Kasumi-1 (cell line): Measurements from ENCODE around the gene TYMS.

Source experiments
- DNase-seq, 2 experiments: peaks; one replicate each; lab custom pipeline; 2025; lab: John Stamatoyannopoulos, UW

The TYMS gene

DNA sequence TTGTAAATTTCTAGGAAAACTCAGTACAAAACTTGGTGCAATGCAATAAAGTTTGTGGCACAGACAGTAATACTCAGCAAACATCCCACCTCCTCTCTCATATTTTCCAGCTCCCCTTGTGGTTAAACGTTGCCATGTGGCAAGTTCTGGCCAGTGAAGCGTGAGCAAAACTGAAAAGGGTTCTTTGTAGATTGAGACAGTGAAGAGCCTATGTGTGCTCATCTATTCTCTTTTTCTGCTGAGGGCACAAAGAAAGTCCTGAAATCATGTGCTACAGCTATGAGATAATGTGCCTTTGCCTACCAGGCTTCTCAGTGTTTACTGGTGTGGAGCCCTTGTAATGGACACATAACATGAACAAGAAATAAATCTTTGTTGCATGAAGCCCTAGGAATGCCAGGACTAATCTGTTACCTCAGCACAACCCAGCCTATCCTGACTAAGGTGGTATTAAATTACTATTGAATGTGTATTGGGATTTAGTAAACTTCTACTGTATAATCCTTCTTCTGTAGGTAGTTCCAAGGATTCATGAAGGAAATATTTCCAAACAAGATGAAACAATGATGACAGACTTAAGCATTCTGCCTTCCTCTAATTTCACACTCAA is 13.0 kb upstream of the TYMS start:
- peak; percentile 20 to 39 for DNase-seq

DNA sequence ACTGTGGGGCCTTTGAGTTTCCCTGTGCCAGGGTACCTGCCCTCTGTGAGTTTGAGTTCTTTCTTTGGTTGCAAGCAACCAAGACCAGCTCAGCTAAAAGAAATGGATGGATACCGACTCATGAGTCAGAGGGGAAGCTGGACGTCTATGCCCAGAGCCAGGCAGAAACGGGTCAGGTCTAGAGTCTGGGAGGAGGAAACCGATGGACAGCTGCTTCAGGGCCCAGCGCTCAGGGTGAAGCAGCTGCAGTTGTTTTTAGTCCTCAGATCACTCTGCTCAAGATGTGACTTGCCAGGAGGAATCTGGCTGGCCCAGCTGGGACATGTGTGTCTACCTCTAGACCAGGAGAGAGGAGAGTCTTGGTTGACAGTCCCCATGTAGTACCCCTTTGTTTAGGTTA is 10.1 kb upstream of the TYMS start:
- no peak for DNase-seq

DNA sequence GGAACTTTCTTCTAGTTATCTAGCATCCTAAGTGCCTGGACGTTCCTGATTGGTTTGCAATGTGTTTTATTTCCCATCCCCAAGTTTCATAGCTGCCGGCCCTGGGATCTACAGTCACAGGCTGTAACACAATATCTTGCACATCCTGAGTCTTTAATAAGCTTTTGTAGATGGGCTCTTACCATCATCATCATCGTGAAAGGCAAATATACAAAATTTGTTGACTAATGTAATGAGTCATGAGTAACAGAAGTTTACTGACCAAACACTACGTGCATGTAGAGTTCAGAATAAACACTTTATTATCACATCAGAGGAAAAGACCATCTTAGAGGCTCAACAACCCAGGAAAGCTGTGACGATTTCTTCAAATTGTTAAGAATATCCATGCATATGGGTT is 8.1 kb upstream of the TYMS start:
- no peak for DNase-seq

DNA sequence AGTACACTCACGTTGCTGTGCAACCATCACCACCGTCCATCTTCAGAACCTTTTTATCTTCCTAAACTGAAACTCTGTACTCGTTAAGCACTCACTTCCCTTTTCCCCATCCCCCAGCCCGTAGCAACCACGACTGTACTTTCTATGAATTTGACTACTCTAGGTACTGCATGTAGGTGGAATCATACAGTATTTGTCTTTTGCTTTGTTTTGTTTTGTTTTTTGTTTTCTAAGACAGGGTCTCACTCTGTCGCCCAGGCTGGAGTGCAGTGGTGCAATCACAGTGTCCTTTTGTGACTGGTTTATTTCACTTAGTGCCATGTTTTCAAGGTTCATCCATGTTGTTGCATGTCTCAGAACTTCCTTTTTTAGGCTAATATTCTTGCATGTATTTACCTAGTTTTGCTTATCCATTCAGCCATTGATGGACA is 7.0 kb upstream of the TYMS start:
- DNase-seq: peak; percentile 79 to 80

DNA sequence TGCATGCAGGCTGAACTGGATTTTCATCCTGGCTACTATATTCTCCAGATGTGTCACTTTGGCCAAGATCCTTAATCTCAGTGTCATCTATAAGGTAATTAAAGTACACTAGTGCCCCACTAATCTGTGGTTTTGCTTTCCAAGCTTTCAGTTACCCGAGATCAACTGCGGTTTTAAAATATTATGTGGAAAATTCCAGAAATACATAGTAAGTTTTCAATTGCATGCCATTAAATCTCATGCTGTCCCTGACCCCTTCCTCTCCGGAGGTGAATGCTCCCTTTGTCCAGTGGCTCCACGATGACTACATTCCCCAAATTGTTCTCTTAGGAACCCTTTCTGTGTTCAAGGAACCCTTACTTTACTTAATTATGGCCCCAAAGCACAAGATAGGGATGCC is 5.3 kb upstream of the TYMS start:
- DNase-seq: no peak

DNA sequence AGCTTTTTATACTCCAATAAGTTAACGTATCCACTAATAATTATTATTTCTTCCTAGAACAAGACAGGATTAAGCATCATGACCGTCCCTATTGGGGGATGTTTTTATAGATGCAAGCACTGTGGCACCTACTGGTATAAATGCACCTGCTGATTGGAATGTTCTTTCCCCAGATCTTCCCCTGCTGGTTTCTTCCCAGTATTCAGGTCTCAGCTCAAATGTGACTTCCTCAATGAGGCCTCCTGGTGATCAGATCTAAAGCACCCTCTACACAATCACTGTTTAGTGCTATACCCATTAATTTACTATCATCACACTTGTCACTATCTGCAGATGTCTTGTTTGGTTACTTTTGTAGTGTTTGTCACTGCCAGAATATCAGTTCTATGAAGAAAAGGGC is 3.9 kb upstream of the TYMS start:
- DNase-seq: peak in 1 of 2 experiments; percentile 15

DNA sequence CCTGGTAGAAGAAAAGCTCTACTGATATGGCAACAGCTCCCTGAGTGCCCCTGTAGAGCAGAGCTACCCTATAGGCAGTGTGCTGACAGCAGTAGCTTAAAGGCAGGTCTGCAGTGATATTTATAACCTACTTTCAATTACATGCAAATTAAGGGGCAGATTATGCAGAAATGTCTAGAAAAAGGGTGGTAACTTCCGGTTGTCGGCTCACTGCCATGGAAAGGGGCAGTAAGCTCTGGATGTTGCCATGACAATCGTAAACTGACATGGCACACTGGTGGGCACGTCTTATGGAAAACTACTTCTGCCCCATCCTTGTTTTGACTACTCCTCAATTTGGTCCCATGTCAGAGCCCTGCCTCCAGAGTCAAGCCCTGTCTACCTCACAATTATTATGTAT is 2.9 kb upstream of the TYMS start:
- DNase-seq: no peak

DNA sequence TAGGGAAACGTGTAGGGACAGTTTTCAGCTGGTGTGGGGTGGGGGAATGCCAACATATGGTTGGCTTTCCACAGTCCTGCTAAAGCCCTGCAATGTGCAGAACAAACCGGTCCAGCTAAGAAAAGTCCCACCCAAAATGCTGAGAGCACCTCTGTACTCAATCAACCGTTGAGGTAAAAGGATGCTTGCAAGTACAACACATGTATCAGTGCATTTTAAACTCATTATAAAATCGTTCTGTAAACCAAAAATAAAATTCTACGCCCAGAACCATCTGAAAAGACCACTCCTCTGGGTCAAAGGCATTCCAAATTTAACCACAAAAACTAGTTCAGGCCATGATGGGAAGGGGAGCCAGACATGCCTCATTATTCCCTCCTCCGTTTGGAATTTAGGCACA is 2.0 kb upstream of the TYMS start:
- DNase-seq: no peak

DNA sequence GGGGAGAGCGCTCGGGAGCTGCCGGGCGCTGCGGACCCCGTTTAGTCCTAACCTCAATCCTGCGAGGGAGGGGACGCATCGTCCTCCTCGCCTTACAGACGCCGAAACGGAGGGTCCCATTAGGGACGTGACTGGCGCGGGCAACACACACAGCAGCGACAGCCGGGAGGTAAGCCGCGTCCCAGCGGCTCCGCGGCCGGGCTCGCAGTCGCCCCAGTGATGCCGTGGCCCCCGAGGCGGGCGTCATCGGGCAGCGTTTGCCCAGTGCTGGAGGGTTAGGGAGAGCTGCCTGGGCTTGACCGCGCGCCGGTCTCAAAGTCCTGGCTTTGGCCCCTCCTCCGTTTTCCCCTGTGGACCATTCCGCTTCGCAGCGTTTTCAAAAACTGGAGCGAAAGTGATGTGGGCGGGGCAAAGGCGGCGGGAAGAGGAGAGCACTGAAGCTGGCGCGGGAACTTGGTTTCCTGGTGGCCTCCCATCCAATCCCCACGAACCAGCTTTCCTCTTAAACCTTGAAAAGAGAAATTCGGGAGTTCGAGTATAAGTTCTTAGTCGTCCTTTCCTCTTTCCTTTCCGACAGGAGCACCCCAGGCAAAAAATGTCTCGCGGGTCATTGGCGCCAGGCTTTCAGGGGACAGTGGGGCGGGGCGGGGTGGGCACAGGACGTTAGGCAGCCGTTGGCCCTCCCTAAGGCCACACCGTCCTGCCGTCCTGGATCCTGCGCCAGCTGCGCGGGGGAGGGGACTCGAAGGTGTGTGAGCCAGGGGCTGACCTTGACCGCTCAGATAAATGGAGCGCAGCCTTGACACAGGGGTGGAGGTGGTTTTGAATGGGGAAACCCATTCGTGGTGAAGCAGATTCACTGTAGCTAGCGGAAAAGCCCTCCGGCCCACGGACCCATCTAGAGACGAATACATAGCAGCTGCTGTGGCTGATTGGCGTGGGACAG is 821 bp downstream of the TYMS start:
- peak; percentile 86 to 91 for DNase-seq

DNA sequence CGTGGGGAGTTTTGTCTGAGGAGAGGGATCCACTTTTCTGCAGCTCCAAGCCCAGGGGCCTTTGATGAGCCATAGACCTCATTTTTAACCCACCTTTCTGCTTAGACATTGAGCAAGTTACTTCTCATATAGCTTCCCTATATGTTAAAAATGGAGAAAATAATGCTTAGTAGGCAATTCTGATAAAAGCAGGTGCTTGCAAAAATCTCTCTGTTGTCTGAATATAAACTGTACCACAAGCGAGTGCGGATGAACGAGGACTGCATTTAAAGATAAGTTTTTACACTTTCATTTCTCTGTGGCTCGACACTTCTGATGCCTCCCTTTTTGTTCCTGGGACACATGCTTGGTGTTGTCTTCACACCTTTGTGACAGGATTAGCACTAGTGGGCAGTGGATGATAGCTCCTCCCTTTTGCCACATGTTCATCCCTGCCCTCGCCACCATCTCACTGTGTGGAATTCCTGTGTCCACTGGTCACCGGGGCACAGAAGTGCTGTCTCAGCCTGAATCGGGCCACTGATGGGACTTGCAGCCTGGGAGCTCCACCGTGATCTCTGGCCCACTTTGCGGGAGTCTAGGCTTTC is 1.6 kb downstream of the TYMS start:
- no peak for DNase-seq

DNA sequence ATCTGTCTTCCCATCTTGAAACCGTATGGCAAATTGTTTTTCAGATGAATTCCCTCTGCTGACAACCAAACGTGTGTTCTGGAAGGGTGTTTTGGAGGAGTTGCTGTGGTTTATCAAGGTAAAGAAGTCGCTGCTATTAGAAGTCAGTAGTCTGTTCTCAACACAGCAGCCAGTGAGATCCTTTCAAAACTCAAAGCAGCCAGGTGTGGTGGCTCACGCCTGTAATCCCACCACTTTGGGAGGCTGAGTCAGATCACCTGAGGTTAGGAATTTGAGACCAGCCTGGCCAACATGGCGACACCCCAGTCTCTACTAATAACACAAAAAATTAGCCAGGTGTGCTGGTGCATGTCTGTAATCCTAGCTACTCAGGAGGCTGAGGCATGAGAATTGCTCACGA is 2.1 kb downstream of the TYMS start:
- no peak for DNase-seq

DNA sequence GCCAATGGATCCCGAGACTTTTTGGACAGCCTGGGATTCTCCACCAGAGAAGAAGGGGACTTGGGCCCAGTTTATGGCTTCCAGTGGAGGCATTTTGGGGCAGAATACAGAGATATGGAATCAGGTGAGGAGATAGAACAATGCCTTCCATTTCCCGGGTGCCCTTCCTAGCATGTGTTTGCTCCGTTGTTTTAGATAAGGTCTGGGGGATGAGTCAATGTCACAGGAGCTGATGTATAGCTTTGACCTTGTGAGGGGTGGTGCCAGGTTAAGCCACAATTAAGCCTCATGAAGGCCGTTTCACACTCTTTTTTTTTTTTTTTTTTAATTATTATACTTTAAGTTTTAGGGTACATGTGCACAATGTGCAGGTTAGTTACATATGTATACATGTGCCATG is 4.7 kb downstream of the TYMS start:
- DNase-seq: no peak

DNA sequence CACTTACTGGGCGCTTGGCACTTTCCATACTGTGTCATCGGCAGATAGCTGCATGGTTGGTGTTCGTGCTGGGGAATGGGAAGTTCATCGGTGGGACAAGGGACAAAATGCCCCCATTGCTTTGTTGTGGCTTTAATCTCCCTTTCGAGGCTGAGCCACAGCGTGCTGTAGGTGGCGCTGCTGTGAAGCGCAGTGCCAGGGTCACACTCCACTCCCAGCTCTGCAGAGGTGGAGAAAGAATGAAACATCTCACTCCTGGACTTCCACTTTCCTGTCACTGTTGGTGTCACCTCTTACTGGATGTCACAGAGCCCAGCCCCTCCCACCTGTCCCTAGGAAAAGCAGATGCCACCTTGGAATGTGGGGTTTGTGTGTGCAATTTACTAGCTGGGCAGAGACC is 8.7 kb downstream of the TYMS start:
- DNase-seq: peak; percentile 23 to 39

DNA sequence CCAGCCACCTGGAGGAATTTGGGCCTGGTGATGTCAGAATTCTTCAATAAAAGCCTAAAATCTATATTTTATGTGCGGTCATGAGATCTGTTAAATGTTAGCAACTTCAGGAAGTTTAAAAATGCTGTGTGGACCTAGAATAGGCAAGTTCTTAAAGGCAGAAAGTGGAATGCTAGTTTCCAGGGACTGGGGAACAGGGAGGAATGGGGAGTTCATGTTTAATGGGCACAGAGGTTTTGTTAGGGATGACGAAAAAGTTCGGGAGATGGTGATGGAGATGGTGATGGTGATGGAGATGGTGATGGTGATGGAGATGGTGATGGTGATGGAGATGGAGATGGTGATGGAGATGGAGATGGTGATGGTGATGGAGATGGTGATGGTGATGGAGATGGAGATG is 9.2 kb downstream of the TYMS start:
- DNase-seq: no peak

DNA sequence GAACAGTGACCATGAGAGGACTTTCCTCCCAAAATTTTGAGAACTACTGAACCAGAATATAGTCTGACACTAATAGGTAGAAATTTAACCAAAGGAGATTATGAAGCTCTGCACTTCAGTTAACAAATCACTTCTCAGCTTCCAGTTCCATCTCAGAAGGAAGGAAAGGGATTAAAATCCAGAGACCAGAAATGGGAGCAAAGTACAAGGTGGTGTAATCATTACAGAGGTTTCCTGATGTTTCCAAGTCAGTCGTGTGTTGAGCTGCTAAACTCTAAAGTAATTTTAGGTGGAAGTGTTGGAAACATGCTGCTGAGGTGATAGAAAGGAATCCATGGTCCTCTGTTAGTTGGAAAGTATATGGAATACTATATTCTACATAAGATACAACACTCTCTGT is 10.8 kb downstream of the TYMS start:
- no peak for DNase-seq

DNA sequence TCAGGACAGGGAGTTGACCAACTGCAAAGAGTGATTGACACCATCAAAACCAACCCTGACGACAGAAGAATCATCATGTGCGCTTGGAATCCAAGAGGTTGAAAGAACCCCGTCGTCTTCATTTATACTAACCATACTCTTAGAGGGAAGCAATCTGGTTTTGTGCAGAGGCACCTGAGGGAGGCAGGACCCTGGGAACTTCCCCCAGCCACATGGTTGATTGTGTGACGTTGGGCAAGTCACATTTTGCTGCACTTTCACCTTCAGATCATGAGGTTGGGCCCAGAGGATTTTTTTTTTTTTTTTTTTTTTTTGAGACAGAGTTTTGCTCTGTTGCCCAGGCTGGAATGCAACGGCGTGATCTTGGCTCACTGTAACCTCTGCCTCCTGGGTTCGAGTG is 11.6 kb downstream of the TYMS start:
- no peak for DNase-seq

DNA sequence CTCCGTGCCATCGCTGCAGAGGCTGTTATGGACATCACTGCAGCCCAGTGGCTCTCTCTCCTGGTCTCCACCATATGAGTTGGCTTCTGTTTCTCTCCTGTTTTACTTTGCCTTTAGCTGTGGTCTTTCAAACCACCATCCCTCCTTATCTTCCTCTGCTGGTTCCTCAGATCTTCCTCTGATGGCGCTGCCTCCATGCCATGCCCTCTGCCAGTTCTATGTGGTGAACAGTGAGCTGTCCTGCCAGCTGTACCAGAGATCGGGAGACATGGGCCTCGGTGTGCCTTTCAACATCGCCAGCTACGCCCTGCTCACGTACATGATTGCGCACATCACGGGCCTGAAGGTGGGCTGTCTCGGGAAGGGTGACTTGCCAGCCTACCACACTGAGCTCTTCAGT is 13.1 kb downstream of the TYMS start:
- no peak for DNase-seq

DNA sequence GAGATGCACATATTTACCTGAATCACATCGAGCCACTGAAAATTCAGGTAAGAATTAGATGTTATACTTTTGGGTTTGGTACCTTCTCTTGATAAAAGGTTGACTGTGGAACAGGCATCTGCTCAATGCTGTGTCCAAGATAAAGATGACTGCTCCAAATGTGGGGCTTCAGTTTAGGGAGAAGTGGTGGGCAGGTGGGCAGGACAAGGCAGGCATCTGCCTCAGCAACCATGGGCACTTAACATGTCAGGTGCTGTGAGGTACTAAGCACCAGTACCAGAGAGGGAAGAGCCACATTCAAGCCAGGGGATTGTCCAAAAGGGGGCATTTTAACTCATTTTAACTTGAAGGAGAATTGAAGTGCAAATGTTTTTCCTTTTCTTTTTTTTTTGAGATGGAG is 14.0 kb downstream of the TYMS start:
- DNase-seq: no peak

DNA sequence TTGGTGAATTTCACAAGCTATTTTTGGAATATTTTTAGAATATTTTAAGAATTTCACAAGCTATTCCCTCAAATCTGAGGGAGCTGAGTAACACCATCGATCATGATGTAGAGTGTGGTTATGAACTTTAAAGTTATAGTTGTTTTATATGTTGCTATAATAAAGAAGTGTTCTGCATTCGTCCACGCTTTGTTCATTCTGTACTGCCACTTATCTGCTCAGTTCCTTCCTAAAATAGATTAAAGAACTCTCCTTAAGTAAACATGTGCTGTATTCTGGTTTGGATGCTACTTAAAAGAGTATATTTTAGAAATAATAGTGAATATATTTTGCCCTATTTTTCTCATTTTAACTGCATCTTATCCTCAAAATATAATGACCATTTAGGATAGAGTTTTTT is 15.9 kb downstream of the TYMS start:
- no peak for DNase-seq

DNA sequence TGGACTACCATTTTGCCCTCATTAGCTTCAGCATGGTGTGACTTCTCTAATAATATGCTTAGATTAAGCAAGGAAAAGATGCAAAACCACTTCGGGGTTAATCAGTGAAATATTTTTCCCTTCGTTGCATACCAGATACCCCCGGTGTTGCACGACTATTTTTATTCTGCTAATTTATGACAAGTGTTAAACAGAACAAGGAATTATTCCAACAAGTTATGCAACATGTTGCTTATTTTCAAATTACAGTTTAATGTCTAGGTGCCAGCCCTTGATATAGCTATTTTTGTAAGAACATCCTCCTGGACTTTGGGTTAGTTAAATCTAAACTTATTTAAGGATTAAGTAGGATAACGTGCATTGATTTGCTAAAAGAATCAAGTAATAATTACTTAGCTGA is 16.3 kb downstream of the TYMS start:
- no peak for DNase-seq

DNA sequence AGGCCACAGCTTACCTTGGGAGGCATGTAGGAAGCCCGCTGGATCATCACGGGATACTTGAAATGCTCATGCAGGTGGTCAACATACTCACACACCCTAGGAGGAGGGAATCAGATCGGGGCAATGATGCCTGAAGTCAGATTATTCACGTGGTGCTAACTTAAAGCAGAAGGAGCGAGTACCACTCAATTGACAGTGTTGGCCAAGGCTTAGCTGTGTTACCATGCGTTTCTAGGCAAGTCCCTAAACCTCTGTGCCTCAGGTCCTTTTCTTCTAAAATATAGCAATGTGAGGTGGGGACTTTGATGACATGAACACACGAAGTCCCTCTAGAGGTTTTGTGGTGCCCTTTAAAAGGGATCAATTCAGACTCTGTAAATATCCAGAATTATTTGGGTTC is 17.9 kb downstream of the TYMS start:
- DNase-seq: no peak

DNA sequence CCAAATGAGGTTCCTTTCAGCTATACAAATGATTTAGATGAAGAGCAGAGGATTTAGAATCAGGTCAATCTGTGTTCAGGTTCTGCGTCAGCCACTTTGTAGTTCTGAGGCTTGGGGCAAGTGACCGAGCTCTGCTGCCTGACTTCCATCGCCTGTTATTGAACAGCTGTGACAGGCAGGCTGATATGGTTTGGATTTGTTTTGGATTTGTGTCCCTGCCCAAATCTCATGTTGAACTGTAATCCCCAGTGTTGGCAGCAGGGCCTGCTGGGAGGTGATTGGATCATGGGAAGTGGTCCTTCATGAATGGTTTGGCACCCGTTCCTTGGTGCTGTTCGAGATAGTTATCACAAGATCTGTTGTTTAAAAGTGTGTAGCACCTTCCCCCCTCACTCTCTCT is 18.6 kb downstream of the TYMS start:
- DNase-seq: no peak

DNA sequence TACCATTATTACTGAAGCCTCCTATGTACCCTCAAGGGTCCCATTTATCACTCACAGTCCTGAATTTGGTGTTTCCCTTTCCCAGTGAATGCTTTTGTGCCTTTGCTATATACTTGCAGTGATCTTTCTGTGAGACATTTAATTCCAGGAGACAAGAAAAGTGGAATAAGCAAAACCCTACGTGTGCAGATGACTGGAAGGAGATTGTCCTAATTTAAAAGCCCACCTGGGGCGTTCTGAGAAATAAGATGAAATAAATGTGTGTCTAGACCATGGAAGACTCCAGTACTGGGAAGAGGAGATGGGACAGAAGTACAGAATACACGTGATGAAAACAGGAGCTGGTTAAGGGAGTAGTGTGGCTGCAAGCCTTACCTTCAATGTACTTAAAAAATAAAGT is 19.3 kb downstream of the TYMS start:
- no peak for DNase-seq
